ENCODE measurements around the gene FDX2. TPM values are rescaled to one million over a fixed set of nuclear protein-coding genes. Genes with fewer than 3 reads are reported as not detected.

Gene FDX2
- total RNA-seq (28.9 and 42.9 TPM in 2 replicates), polyA plus RNA-seq (40.9 and 70.9 TPM in 2 replicates)

- H3K9me3 ChIP-seq (ENCODE audit: low read depth), result no peaks in the 10 kb centered on the region
- no peaks in the 10 kb centered on the region for H3K27me3 ChIP-seq
- peak within 1 kb of the TSS; percentile 67 for H3K27ac ChIP-seq
- H3K4me3 ChIP-seq, result peak within 1 kb of the TSS; percentile 86
- TF ChIP-seq, protein P1, sequence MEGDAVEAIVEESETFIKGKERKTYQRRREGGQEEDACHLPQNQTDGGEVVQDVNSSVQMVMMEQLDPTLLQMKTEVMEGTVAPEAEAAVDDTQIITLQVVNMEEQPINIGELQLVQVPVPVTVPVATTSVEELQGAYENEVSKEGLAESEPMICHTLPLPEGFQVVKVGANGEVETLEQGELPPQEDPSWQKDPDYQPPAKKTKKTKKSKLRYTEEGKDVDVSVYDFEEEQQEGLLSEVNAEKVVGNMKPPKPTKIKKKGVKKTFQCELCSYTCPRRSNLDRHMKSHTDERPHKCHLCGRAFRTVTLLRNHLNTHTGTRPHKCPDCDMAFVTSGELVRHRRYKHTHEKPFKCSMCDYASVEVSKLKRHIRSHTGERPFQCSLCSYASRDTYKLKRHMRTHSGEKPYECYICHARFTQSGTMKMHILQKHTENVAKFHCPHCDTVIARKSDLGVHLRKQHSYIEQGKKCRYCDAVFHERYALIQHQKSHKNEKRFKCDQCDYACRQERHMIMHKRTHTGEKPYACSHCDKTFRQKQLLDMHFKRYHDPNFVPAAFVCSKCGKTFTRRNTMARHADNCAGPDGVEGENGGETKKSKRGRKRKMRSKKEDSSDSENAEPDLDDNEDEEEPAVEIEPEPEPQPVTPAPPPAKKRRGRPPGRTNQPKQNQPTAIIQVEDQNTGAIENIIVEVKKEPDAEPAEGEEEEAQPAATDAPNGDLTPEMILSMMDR (IDR thresholded peaks at IDR 0.05; ENCODE audit: low read depth, low read length), result no peak
- DNase-seq (ENCODE audit: low read depth in 1 of 2, low spot score in 1 of 2), result peak; percentile 80 to 85
- H3K36me3 ChIP-seq, result peaks cover 16% of the 10 kb centered on the region
- peaks cover 11% of the 10 kb centered on the region for H3K4me1 ChIP-seq (ENCODE audit: low read depth)
Measured at GRCh38 chr19:10315335-10316214, at the start of gene FDX2. Gene FDX2, minus strand, starts transcription at chr19:10316015. Its CDS starts 19 bp downstream, at chr19:10315996.

GRCh38 chr19:10365518-10365917 lies 49.7 kb upstream of the FDX2 start:
- Histone ChIP-seq H3K36me3 (peaks cover 5% of the 10 kb centered on the region), H3K27me3 (no peaks in the 10 kb centered on the region), H3K4me3 (no peak overlapping the region), H3K4me1 (ENCODE audit: low read depth) (no peaks in the 10 kb centered on the region), H3K9me3 (ENCODE audit: low read depth) (no peaks in the 10 kb centered on the region), H3K27ac (no peak overlapping the region)
- TF ChIP-seq, protein P1 (IDR thresholded peaks at IDR 0.05; ENCODE audit: low read depth, low read length), result no peak
- DNase-seq (ENCODE audit: low read depth in 1 of 2, low spot score in 1 of 2), result no peak

DNA sequence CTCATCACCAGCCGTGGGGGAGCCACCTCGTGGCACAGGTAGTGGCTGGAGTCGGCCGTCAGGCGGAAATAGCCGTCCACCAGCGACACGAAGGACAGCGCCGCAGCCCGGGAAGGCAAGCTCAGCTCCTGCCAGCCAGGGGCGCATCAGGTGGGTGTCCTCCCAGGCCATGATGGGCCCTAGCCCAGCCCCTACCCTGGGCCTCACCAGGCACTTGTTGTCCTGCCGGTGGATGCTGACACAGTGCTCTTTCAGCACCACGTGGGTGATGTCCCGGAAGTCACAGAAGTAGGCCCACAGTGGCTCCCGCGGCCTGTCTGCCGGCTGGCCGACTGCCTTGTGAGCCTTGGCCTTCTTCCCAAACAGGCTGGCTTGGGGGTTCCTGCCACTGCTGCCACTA lies 48.8 kb upstream of the FDX2 start:
- TF ChIP-seq, protein P1 (IDR thresholded peaks at IDR 0.05; ENCODE audit: low read depth, low read length), result no peak
- Histone ChIP-seq H3K4me3 (no peak overlapping the region), H3K27ac (no peak overlapping the region), H3K4me1 (ENCODE audit: low read depth) (no peaks in the 10 kb centered on the region), H3K36me3 (peaks cover 5% of the 10 kb centered on the region), H3K27me3 (no peaks in the 10 kb centered on the region), H3K9me3 (ENCODE audit: low read depth) (no peaks in the 10 kb centered on the region)
- DNase-seq (ENCODE audit: low read depth in 1 of 2, low spot score in 1 of 2), result no peak

DNA sequence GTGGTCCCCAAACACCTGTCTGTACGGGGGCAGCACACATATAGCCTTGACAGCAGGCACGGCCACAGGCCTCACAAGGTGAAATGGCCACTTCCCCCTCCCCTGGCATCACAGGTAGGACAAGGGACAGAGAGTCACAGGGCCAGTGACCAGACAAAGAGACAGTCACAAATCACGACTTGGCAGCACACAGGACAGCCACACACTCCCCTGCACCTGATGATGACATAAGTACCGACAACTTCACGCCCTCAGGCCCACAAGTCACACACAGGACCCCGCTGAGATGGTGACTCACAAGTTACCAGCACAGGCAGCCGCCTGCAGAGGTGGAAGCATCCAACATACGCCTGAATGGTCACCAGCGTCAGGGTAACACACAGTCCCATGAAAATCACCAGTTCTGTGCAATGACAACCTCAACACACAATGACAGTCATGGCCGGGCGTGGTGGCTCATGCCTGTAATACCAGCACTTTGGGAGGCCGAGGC lies 48.0 kb upstream of the FDX2 start:
- Histone ChIP-seq H3K36me3 (peaks cover 5% of the 10 kb centered on the region), H3K4me1 (ENCODE audit: low read depth) (no peaks in the 10 kb centered on the region), H3K27me3 (no peaks in the 10 kb centered on the region), H3K9me3 (ENCODE audit: low read depth) (no peaks in the 10 kb centered on the region), H3K27ac (no peak overlapping the region), H3K4me3 (no peak overlapping the region)
- TF ChIP-seq, protein P1 (IDR thresholded peaks at IDR 0.05; ENCODE audit: low read depth, low read length), result no peak
- no peak for DNase-seq (ENCODE audit: low read depth in 1 of 2, low spot score in 1 of 2)

GRCh38 chr19:10362259-10362658 lies 46.4 kb upstream of the FDX2 start:
- H3K27me3 ChIP-seq, result no peaks in the 10 kb centered on the region
- peaks cover 5% of the 10 kb centered on the region for H3K36me3 ChIP-seq
- TF ChIP-seq, protein P1 (IDR thresholded peaks at IDR 0.05; ENCODE audit: low read depth, low read length), result no peak
- H3K9me3 ChIP-seq (ENCODE audit: low read depth), result no peaks in the 10 kb centered on the region
- no peak for DNase-seq (ENCODE audit: low read depth in 1 of 2, low spot score in 1 of 2)
- H3K27ac ChIP-seq, result no peak overlapping the region
- H3K4me1 ChIP-seq (ENCODE audit: low read depth), result no peaks in the 10 kb centered on the region
- no peak overlapping the region for H3K4me3 ChIP-seq

Measured in cardiac muscle cell (in vitro differentiated cells and primary cell).